ENCODE measurements around the gene TAS2R39.

- no peak for TF ChIP-seq CTCF (IDR thresholded peaks at IDR 0.05)
- TF ChIP-seq ZFX (IDR thresholded peaks at IDR 0.05; ENCODE audit: borderline replicate concordance): no peak
Measured at GRCh38 chr7:143203386-143203785, 20.2 kb downstream of the TAS2R39 start.

Data from 22Rv1 (cell line).